Caki2 (cell line): ENCODE data around the gene PLCD1. TPM values are rescaled to one million over a fixed set of nuclear protein-coding genes. Genes with fewer than 3 reads are reported as not detected.
"Not testable (repeated sequence)": the region's sequence is repeated elsewhere in the genome, so short reads cannot be mapped to it uniquely, and the experiment has no call there.

Experiments used
- DNase-seq: peaks from one replicate; pipeline ENCODE4 v3.0.0-alpha.2; 2015; ENCODE audit warnings: low read depth
- in situ Hi-C: cut with HindIII; loops from 2 replicates; pipeline ENCODE4 v1.10.0; 2016; ENCODE audit warnings: low sequenced_read_pairs, low pct_unique_long_range_greater_than_20kb, mixed read lengths
- total RNA-seq: library from RNA; depleted of rRNA; stranded (reverse); fragments of >200 nt; shearing (Covaris generic); gene quantifications from 2 replicates; pipeline ENCODE4 v1.2.3, GENCODE V29; 2014; ENCODE audit warnings: low replicate concordance; rRNA removed

PLCD1 gene
- 1.7 and 9.1 TPM in 2 replicates for total RNA-seq

- in situ Hi-C loops = no loop called here
- DNase-seq = no peak
Observed at GRCh38 chr3:38029400-38030125, at the start of gene PLCD1. PLCD1 (minus strand) TSS chr3:38029642; CDS start chr3:38029539, 103 bp downstream.

- in situ Hi-C loops, DNase-seq: not testable (repeated sequence)
Observed at GRCh38 chr3:38077073-38077472, 47.6 kb upstream of the PLCD1 start.

GRCh38 chr3:38070013-38070412 is 40.6 kb upstream of the PLCD1 start:
- in situ Hi-C loops = no loop called here

GRCh38 chr3:38067508-38068233 is 38.2 kb upstream of the PLCD1 start:
- no peak for DNase-seq
- in situ Hi-C loops = no loop called here

More at GRCh38 chr3:38070013-38070412, 40.6 kb upstream of the PLCD1 start:
- DNase-seq = no peak

- DNase-seq, in situ Hi-C loops: not testable (repeated sequence)
Observed at GRCh38 chr3:38064453-38064852, 35.0 kb upstream of the PLCD1 start.

- in situ Hi-C loops = no loop called here
- DNase-seq = no peak
Observed at GRCh38 chr3:38062809-38063208, 33.4 kb upstream of the PLCD1 start.

GRCh38 chr3:38059591-38059990 is 30.1 kb upstream of the PLCD1 start:
- in situ Hi-C loops = no loop called here
- no peak for DNase-seq

GRCh38 chr3:38059148-38059547 is 29.7 kb upstream of the PLCD1 start:
- no peak for DNase-seq
- in situ Hi-C loops = no loop called here

- DNase-seq = no peak
- in situ Hi-C loops = no loop called here
Observed at GRCh38 chr3:38054499-38055001, 25.1 kb upstream of the PLCD1 start.

GRCh38 chr3:38053813-38054498 is 24.5 kb upstream of the PLCD1 start:
- DNase-seq, in situ Hi-C loops: not testable (repeated sequence)

GRCh38 chr3:38053286-38053685 is 23.8 kb upstream of the PLCD1 start:
- in situ Hi-C loops, DNase-seq: not testable (repeated sequence)

- in situ Hi-C loops = no loop called here
- no peak for DNase-seq
Observed at GRCh38 chr3:38051131-38051530, 21.7 kb upstream of the PLCD1 start.

GRCh38 chr3:38049358-38050126 is 20.1 kb upstream of the PLCD1 start:
- in situ Hi-C loops = no loop called here
- no peak for DNase-seq

GRCh38 chr3:38047896-38048295 is 18.5 kb upstream of the PLCD1 start:
- in situ Hi-C loops = no loop called here
- DNase-seq = no peak

- in situ Hi-C loops = no loop called here
- DNase-seq = no peak
Observed at GRCh38 chr3:38046821-38047220, 17.4 kb upstream of the PLCD1 start.

- DNase-seq = no peak
- in situ Hi-C loops = no loop called here
Observed at GRCh38 chr3:38046027-38046426, 16.6 kb upstream of the PLCD1 start.

- in situ Hi-C loops = no loop called here
- DNase-seq = no peak
Observed at GRCh38 chr3:38043486-38043885, 14.0 kb upstream of the PLCD1 start.

GRCh38 chr3:38040401-38040800 is 11.0 kb upstream of the PLCD1 start:
- no peak for DNase-seq
- in situ Hi-C loops = no loop called here
